ENCODE data around the gene PXT1.

PXT1 gene

GRCh38 chr6:36347621-36348020 lies 95.0 kb downstream of the PXT1 start:
- no peak for DNase-seq (ENCODE audit: low read depth in 1 of 2, low spot score in 1 of 2)

GRCh38 chr6:36346486-36347273 lies 96.0 kb downstream of the PXT1 start:
- DNase-seq (ENCODE audit: low read depth in 1 of 2, low spot score in 1 of 2), result no peak

- DNase-seq (ENCODE audit: low read depth in 1 of 2, low spot score in 1 of 2), result no peak
Measured at GRCh38 chr6:36345681-36346466, 96.8 kb downstream of the PXT1 start.

- DNase-seq (ENCODE audit: low read depth in 1 of 2, low spot score in 1 of 2), result no peak
Measured at GRCh38 chr6:36343109-36343680, 99.5 kb downstream of the PXT1 start.

GRCh38 chr6:36340618-36341454 lies 101.8 kb downstream of the PXT1 start:
- DNase-seq (ENCODE audit: low read depth in 1 of 2, low spot score in 1 of 2), result peak; percentile 41 to 44
